Uterus (tissue), 2 donors: Measurements from ENCODE around the gene PRKD1.

Source experiments
- POLR2A ChIP-seq, 2 donors: fragments of 450-650 bp; IDR thresholded peaks; one replicate each; pipeline ENCODE4 v1.6.1; 2016; ENCODE audit warnings: antibody characterized with exemption in 2 of 2, mild to moderate bottlenecking in 1 of 2, moderate library complexity in 1 of 2
- TF ChIP-seq, protein P1 (sequence below), 4 experiments: fragments of 200-600 bp in 2 of 4; fragments of 450-650 bp in 2 of 4; sonication (generic) in 2 of 4; IDR thresholded peaks; one replicate each; pipeline ENCODE4 v1.5.1; 2016 to 2019; ENCODE audit warnings: antibody characterized with exemption in 4 of 4, mild to moderate bottlenecking in 2 of 4, moderate library complexity in 1 of 4

DNA sequence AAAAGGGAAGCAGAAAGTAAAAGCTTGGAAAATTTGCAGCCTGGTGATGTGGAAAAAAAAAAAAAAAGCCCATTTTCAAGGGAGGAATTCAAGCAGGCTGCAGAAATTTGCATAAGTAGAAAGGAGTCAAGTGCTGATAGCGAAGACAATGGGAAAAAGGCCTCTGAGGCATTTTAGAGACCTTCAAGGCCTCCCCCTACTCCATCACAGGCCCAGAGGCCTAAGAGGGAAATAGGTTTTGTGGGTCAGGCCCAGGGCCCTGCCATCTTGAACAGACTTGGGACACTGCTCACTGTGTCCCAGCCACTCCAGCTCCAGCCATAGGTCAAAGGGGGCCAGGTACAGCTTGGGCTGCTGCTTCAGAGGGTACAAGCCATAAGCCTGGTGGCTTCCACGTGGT, 13.8 kb upstream of the PRKD1 start:
- TF ChIP-seq, protein P1, sequence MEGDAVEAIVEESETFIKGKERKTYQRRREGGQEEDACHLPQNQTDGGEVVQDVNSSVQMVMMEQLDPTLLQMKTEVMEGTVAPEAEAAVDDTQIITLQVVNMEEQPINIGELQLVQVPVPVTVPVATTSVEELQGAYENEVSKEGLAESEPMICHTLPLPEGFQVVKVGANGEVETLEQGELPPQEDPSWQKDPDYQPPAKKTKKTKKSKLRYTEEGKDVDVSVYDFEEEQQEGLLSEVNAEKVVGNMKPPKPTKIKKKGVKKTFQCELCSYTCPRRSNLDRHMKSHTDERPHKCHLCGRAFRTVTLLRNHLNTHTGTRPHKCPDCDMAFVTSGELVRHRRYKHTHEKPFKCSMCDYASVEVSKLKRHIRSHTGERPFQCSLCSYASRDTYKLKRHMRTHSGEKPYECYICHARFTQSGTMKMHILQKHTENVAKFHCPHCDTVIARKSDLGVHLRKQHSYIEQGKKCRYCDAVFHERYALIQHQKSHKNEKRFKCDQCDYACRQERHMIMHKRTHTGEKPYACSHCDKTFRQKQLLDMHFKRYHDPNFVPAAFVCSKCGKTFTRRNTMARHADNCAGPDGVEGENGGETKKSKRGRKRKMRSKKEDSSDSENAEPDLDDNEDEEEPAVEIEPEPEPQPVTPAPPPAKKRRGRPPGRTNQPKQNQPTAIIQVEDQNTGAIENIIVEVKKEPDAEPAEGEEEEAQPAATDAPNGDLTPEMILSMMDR (IDR thresholded peaks at IDR 0.05), result no peak
- TF ChIP-seq POLR2A (IDR thresholded peaks at IDR 0.05), result no peak
